ENCODE results near the gene ACSBG1.

The ACSBG1 gene

GRCh38 chr15:78216276-78217104 is 17.9 kb downstream of the ACSBG1 start:
- no peak for DNase-seq

GRCh38 chr15:78213956-78214355 is 20.4 kb downstream of the ACSBG1 start:
- DNase-seq, result no peak

- DNase-seq, result no peak
Observed at GRCh38 chr15:78213425-78213750, 21.0 kb downstream of the ACSBG1 start.

- no peak for DNase-seq
Observed at GRCh38 chr15:78212546-78213424, 21.6 kb downstream of the ACSBG1 start.

GRCh38 chr15:78212008-78212407 is 22.4 kb downstream of the ACSBG1 start:
- DNase-seq, result no peak

GRCh38 chr15:78211189-78211921 is 23.0 kb downstream of the ACSBG1 start:
- DNase-seq, result no peak

- DNase-seq, result no peak
Observed at GRCh38 chr15:78210349-78210717, 24.0 kb downstream of the ACSBG1 start.

- DNase-seq, result no peak
Observed at GRCh38 chr15:78209646-78210348, 24.6 kb downstream of the ACSBG1 start.

- DNase-seq, result no peak
Observed at GRCh38 chr15:78208887-78209645, 25.3 kb downstream of the ACSBG1 start.

- DNase-seq, result no peak
Observed at GRCh38 chr15:78208341-78208844, 26.0 kb downstream of the ACSBG1 start.

GRCh38 chr15:78207641-78208340 is 26.6 kb downstream of the ACSBG1 start:
- no peak for DNase-seq

- DNase-seq, result no peak
Observed at GRCh38 chr15:78207110-78207458, 27.3 kb downstream of the ACSBG1 start.

- no peak for DNase-seq
Observed at GRCh38 chr15:78206326-78207109, 27.8 kb downstream of the ACSBG1 start.

GRCh38 chr15:78205856-78206255 is 28.5 kb downstream of the ACSBG1 start:
- no peak for DNase-seq

GRCh38 chr15:78205337-78205736 is 29.0 kb downstream of the ACSBG1 start:
- DNase-seq, result no peak

- DNase-seq, result no peak
Observed at GRCh38 chr15:78204351-78205309, 29.7 kb downstream of the ACSBG1 start.

- no peak for DNase-seq
Observed at GRCh38 chr15:78203346-78204225, 30.8 kb downstream of the ACSBG1 start.
